ENCODE data around the gene TXNDC8.
"Not testable (repeated sequence)": the region's sequence is repeated elsewhere in the genome, so short reads cannot be mapped to it uniquely, and the experiment has no call there.

The TXNDC8 gene

GRCh38 chr9:110336363-110336762 lies 1.3 kb downstream of the TXNDC8 start:
- Mint-ChIP-seq H3K27me3 (no peaks in the 10 kb centered on the region), H3K36me3 (no peaks in the 10 kb centered on the region), H3K4me1 (no peaks in the 10 kb centered on the region), H3K9me3 (peaks cover 4% of the 10 kb centered on the region), H3K4me3 (no peak overlapping the region), H3K27ac (no peak overlapping the region)

- Mint-ChIP-seq H3K27me3 (no peaks in the 10 kb centered on the region), H3K27ac (no peak overlapping the region), H3K9me3 (no peaks in the 10 kb centered on the region), H3K4me1 (no peaks in the 10 kb centered on the region), H3K36me3 (no peaks in the 10 kb centered on the region), H3K4me3 (no peak overlapping the region)
These were observed 2.8 kb downstream of the TXNDC8 start for GRCh38 chr9:110334871-110335270.

GRCh38 chr9:110334183-110334582 lies 3.5 kb downstream of the TXNDC8 start:
- no peak overlapping the region for H3K27ac Mint-ChIP-seq
- no peaks in the 10 kb centered on the region for H3K36me3 Mint-ChIP-seq
- H3K4me1 Mint-ChIP-seq, result no peaks in the 10 kb centered on the region
- H3K27me3 Mint-ChIP-seq, result no peaks in the 10 kb centered on the region
- H3K4me3 Mint-ChIP-seq, result no peak overlapping the region
- H3K9me3 Mint-ChIP-seq, result no peaks in the 10 kb centered on the region

GRCh38 chr9:110332766-110333165 lies 4.9 kb downstream of the TXNDC8 start:
- Mint-ChIP-seq H3K9me3 (no peaks in the 10 kb centered on the region), H3K4me3 (no peak overlapping the region), H3K27me3 (no peaks in the 10 kb centered on the region), H3K36me3 (no peaks in the 10 kb centered on the region), H3K4me1 (no peaks in the 10 kb centered on the region), H3K27ac (no peak overlapping the region)

- H3K4me1 Mint-ChIP-seq, result no peaks in the 10 kb centered on the region
- H3K4me3 Mint-ChIP-seq, result no peak overlapping the region
- H3K27ac Mint-ChIP-seq, result no peak overlapping the region
- no peaks in the 10 kb centered on the region for H3K36me3 Mint-ChIP-seq
- no peaks in the 10 kb centered on the region for H3K27me3 Mint-ChIP-seq
- no peaks in the 10 kb centered on the region for H3K9me3 Mint-ChIP-seq
These were observed 7.1 kb downstream of the TXNDC8 start for GRCh38 chr9:110330484-110331105.

- no peaks in the 10 kb centered on the region for H3K36me3 Mint-ChIP-seq
- H3K4me1 Mint-ChIP-seq, result no peaks in the 10 kb centered on the region
- H3K4me3 Mint-ChIP-seq, result no peak overlapping the region
- no peaks in the 10 kb centered on the region for H3K27me3 Mint-ChIP-seq
- H3K27ac Mint-ChIP-seq, result no peak overlapping the region
- no peaks in the 10 kb centered on the region for H3K9me3 Mint-ChIP-seq
These were observed 7.9 kb downstream of the TXNDC8 start for GRCh38 chr9:110329639-110330230.

GRCh38 chr9:110328763-110329162 lies 8.9 kb downstream of the TXNDC8 start:
- H3K9me3 Mint-ChIP-seq, result no peaks in the 10 kb centered on the region
- no peak overlapping the region for H3K27ac Mint-ChIP-seq

GRCh38 chr9:110327716-110328115 lies 9.9 kb downstream of the TXNDC8 start:
- peaks cover 1% of the 10 kb centered on the region for H3K27me3 Mint-ChIP-seq
- H3K27ac Mint-ChIP-seq, result no peak overlapping the region
- no peak overlapping the region for H3K4me3 Mint-ChIP-seq
- no peaks in the 10 kb centered on the region for H3K9me3 Mint-ChIP-seq
- H3K4me1 Mint-ChIP-seq, result no peaks in the 10 kb centered on the region
- no peaks in the 10 kb centered on the region for H3K36me3 Mint-ChIP-seq

More at GRCh38 chr9:110328763-110329162, 8.9 kb downstream of the TXNDC8 start:
- no peaks in the 10 kb centered on the region for H3K27me3 Mint-ChIP-seq
- H3K36me3 Mint-ChIP-seq, result no peaks in the 10 kb centered on the region
- no peak overlapping the region for H3K4me3 Mint-ChIP-seq
- no peaks in the 10 kb centered on the region for H3K4me1 Mint-ChIP-seq

- Mint-ChIP-seq H3K27ac (no peak overlapping the region), H3K9me3 (no peaks in the 10 kb centered on the region), H3K4me3 (no peak overlapping the region), H3K27me3 (peaks cover 4% of the 10 kb centered on the region), H3K4me1 (no peaks in the 10 kb centered on the region), H3K36me3 (no peaks in the 10 kb centered on the region)
These were observed 13.8 kb downstream of the TXNDC8 start for GRCh38 chr9:110323818-110324217.

GRCh38 chr9:110320651-110321445 lies 16.8 kb downstream of the TXNDC8 start:
- Mint-ChIP-seq H3K4me1 (peaks cover 7% of the 10 kb centered on the region), H3K36me3 (no peaks in the 10 kb centered on the region), H3K27ac (no peak overlapping the region), H3K9me3 (no peaks in the 10 kb centered on the region), H3K4me3 (no peak overlapping the region), H3K27me3 (peaks cover 4% of the 10 kb centered on the region)

- no peaks in the 10 kb centered on the region for H3K9me3 Mint-ChIP-seq
- peaks cover 4% of the 10 kb centered on the region for H3K27me3 Mint-ChIP-seq
- no peaks in the 10 kb centered on the region for H3K36me3 Mint-ChIP-seq
- H3K4me3 Mint-ChIP-seq, result no peak overlapping the region
- peaks cover 7% of the 10 kb centered on the region for H3K4me1 Mint-ChIP-seq
- H3K27ac Mint-ChIP-seq, result no peak overlapping the region
These were observed 17.7 kb downstream of the TXNDC8 start for GRCh38 chr9:110319781-110320492.

GRCh38 chr9:110317911-110318310 lies 19.8 kb downstream of the TXNDC8 start:
- Mint-ChIP-seq H3K4me3 (no peak overlapping the region), H3K4me1 (peaks cover 7% of the 10 kb centered on the region), H3K9me3 (no peaks in the 10 kb centered on the region), H3K27me3 (peaks cover 4% of the 10 kb centered on the region), H3K27ac (no peak overlapping the region), H3K36me3 (no peaks in the 10 kb centered on the region)

- H3K4me3 Mint-ChIP-seq, result peak overlapping the region; percentile 43
- H3K4me1 Mint-ChIP-seq, result peaks cover 7% of the 10 kb centered on the region
- H3K9me3 Mint-ChIP-seq, result no peaks in the 10 kb centered on the region
- no peaks in the 10 kb centered on the region for H3K36me3 Mint-ChIP-seq
- no peak overlapping the region for H3K27ac Mint-ChIP-seq
- H3K27me3 Mint-ChIP-seq, result peaks cover 3% of the 10 kb centered on the region
These were observed 21.2 kb downstream of the TXNDC8 start for GRCh38 chr9:110316261-110317075.

GRCh38 chr9:110311978-110312377 lies 25.7 kb downstream of the TXNDC8 start:
- H3K27ac Mint-ChIP-seq, H3K9me3 Mint-ChIP-seq, H3K27me3 Mint-ChIP-seq, H3K36me3 Mint-ChIP-seq, H3K4me3 Mint-ChIP-seq: not testable (repeated sequence)
- H3K4me1 Mint-ChIP-seq, result peaks cover 12% of the 10 kb centered on the region

GRCh38 chr9:110309681-110310080 lies 28.0 kb downstream of the TXNDC8 start:
- H3K4me3 Mint-ChIP-seq, result no peak overlapping the region
- no peaks in the 10 kb centered on the region for H3K36me3 Mint-ChIP-seq
- H3K27ac Mint-ChIP-seq, result no peak overlapping the region
- no peaks in the 10 kb centered on the region for H3K9me3 Mint-ChIP-seq
- H3K4me1 Mint-ChIP-seq, result peaks cover 5% of the 10 kb centered on the region
- peaks cover 3% of the 10 kb centered on the region for H3K27me3 Mint-ChIP-seq

Data from activated naive CD4-positive, alpha-beta T cell treated with anti-CD3 and anti-CD28 coated beads, Interleukin-2, amount 50 U/mL, for 24 hours (primary cell).